Prostate gland (tissue), 2 donors: ENCODE data around the gene SLC43A3. TPM values are rescaled to one million over a fixed set of nuclear protein-coding genes. Genes with fewer than 3 reads are reported as not detected.
"Not testable (repeated sequence)": the region's sequence is repeated elsewhere in the genome, so short reads cannot be mapped to it uniquely, and the experiment has no call there.

Experiments
- DNase-seq: peaks from one replicate; pipeline ENCODE4 v3.0.0-alpha.2; 2019; ENCODE audit warnings: low spot score
- H3K27ac ChIP-seq, 2 donors: fragments of 200-600 bp; sonication (generic); 2 replicates each; pipeline ENCODE4 v1.5.1; 2017 to 2019
- H3K27me3 ChIP-seq: fragments of 200-600 bp; sonication (generic); replicated peaks from 2 replicates; pipeline ENCODE4 v1.5.1; 2019; ENCODE audit not compliant: insufficient read depth
- H3K36me3 ChIP-seq, 2 donors: fragments of 200-600 bp; sonication (generic); 1 replicate in 1 of 2; 2 replicates in 1 of 2; pipeline versions ENCODE4 v1.5.1 to v1.8.1; 2017 to 2019
- H3K4me1 ChIP-seq: fragments of 200-600 bp; sonication (generic); replicated peaks from 2 replicates; pipeline ENCODE4 v1.5.1; 2019
- H3K4me3 ChIP-seq, 2 donors: fragments of 200-600 bp; sonication (generic); 2 replicates each; pipeline ENCODE4 v1.5.1; 2017 to 2019
- H3K9me3 ChIP-seq: fragments of 200-600 bp; sonication (generic); 2 replicates; pipeline ENCODE4 v1.5.1; 2017
- CTCF ChIP-seq, 4 experiments: fragments of 200-600 bp in 2 of 4; fragments of 450-650 bp in 2 of 4; sonication (generic) in 2 of 4; IDR thresholded peaks; 1 replicate in 3 of 4; 2 replicates in 1 of 4; pipeline ENCODE4 v1.5.1; 2016 to 2019; ENCODE audit warnings: antibody characterized with exemption in 4 of 4, mild to moderate bottlenecking in 2 of 4, moderate library complexity in 2 of 4
- POLR2A ChIP-seq: fragments of 450-650 bp; IDR thresholded peaks from one replicate; pipeline ENCODE4 v1.6.1; 2016; ENCODE audit warnings: antibody characterized with exemption, mild to moderate bottlenecking
- POLR2AphosphoS5 ChIP-seq: sonication (generic); formaldehyde crosslinking; IDR thresholded peaks from one replicate; pipeline ENCODE4 v1.6.1; 2017; ENCODE audit warnings: antibody characterized with exemption
- WGBS: methylation state at CpG from one replicate; pipeline ENCODE4 v1.1.5; 2018; 5-methylcytosine and 5-hydroxymethylcytosine counted together
- intact Hi-C: fragments of 100-400 bp; cut with DNase I; formaldehyde crosslinking; loops from one replicate; pipeline ENCODE4 v1.14.2; 2022
- total RNA-seq, 2 donors: library from RNA; depleted of rRNA; stranded (reverse); fragments of >200 nt; gene quantifications; one replicate each; pipeline ENCODE4 v1.1.0, GENCODE V29; 2016

Gene SLC43A3
- total RNA-seq, 2 donors from 2014 or later = 23.3 to 39.8 TPM

GRCh38 chr11:57407010-57407920 lies 19.7 kb downstream of the SLC43A3 start:
- H3K27me3 ChIP-seq = no peaks in the 10 kb centered on the region
- no peaks in the 10 kb centered on the region for H3K36me3 ChIP-seq
- no peak overlapping the region for H3K27ac ChIP-seq
- TF ChIP-seq POLR2AphosphoS5 = no peak
- H3K4me1 ChIP-seq = no peaks in the 10 kb centered on the region
- WGBS = 76% methylated on average over 9 of the region's 9 CpGs
- H3K9me3 ChIP-seq = no peaks in the 10 kb centered on the region
- intact Hi-C loops = no loop called here
- no peak overlapping the region for H3K4me3 ChIP-seq
- DNase-seq = no peak

DNA sequence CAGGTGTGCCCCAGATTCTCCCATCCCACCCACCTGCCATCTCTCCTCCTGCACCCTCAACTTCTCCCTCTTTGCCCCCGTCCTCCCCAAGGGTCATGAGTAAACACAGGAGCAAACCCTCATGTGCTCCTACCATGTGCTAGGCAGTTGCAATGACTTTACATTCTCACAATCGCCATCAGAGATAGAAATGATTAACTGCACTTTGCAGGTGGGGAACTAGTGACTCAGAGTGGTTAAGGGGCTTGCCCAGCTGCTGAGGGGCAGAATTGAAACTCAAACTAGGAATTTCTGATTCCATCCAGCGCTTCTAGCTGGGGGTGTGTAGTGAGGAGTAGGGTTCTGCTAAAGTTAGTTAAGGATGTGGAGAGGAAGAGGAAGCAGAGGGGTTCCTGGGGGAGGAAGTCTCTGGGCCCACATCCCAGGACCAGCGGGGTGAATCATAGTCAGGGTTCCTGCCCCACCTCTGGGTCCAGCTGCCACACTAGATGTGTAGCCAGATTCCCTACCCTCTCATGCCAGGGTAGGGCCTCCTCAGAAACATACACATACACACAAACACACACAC lies 20.5 kb downstream of the SLC43A3 start:
- no peak for DNase-seq
- Histone ChIP-seq H3K27ac (no peak overlapping the region), H3K9me3 (no peaks in the 10 kb centered on the region), H3K4me3 (no peak overlapping the region), H3K27me3 (no peaks in the 10 kb centered on the region), H3K4me1 (no peaks in the 10 kb centered on the region), H3K36me3 (no peaks in the 10 kb centered on the region)
- intact Hi-C loops = no loop called here
- whole genome bisulfite sequencing = 67% methylated on average over 4 of the region's 4 CpGs
- TF ChIP-seq POLR2AphosphoS5 (no peak), CTCF (IDR thresholded peaks at IDR 0.05) (no peak)

DNA sequence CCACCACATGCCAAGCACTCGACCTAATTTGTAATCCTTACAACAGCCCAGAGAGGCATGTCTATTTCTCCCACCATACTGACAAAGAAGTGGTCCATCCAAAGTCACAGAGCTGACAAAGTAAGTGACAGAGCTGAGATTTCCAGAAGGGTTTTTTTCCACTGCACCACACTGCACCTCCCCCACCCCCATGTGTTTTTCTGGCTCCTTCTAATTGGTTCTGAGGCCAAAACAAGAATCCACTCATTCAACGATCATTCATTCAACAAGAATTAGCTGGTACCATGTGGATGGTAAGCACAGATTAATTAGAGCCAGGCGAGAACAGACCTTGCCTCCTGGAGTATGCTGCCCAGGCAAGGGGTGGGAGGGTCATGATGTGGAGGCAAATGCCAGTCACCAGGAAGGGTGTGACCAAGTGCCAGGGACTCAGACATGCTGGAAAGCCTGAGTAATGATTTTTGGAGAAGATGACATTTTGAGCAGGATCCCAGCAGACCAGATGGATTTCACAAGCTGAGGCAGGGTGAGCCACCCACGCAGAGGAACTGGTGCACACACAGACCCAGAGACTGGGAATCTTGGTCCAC lies 21.6 kb downstream of the SLC43A3 start:
- no peaks in the 10 kb centered on the region for H3K4me1 ChIP-seq
- no peak for DNase-seq
- TF ChIP-seq CTCF (IDR thresholded peaks at IDR 0.05) (no peak), POLR2AphosphoS5 (no peak), POLR2A (no peak)
- no peaks in the 10 kb centered on the region for H3K9me3 ChIP-seq
- no peak overlapping the region for H3K27ac ChIP-seq
- no peaks in the 10 kb centered on the region for H3K27me3 ChIP-seq
- no peaks in the 10 kb centered on the region for H3K36me3 ChIP-seq
- intact Hi-C loops = no loop called here
- H3K4me3 ChIP-seq = no peak overlapping the region
- WGBS = 87% methylated on average over 4 of the region's 4 CpGs

- intact Hi-C loops = no loop called here
- H3K36me3 ChIP-seq = no peaks in the 10 kb centered on the region
- TF ChIP-seq POLR2A (no peak), CTCF (IDR thresholded peaks at IDR 0.05) (no peak)
- 81% methylated on average over 2 of the region's 2 CpGs for WGBS
- H3K4me3 ChIP-seq = no peak overlapping the region
- H3K9me3 ChIP-seq = no peaks in the 10 kb centered on the region
- no peak overlapping the region for H3K27ac ChIP-seq
- no peak for DNase-seq
- no peaks in the 10 kb centered on the region for H3K27me3 ChIP-seq
- no peaks in the 10 kb centered on the region for H3K4me1 ChIP-seq
Measured at GRCh38 chr11:57403802-57404147, 23.1 kb downstream of the SLC43A3 start.

DNA sequence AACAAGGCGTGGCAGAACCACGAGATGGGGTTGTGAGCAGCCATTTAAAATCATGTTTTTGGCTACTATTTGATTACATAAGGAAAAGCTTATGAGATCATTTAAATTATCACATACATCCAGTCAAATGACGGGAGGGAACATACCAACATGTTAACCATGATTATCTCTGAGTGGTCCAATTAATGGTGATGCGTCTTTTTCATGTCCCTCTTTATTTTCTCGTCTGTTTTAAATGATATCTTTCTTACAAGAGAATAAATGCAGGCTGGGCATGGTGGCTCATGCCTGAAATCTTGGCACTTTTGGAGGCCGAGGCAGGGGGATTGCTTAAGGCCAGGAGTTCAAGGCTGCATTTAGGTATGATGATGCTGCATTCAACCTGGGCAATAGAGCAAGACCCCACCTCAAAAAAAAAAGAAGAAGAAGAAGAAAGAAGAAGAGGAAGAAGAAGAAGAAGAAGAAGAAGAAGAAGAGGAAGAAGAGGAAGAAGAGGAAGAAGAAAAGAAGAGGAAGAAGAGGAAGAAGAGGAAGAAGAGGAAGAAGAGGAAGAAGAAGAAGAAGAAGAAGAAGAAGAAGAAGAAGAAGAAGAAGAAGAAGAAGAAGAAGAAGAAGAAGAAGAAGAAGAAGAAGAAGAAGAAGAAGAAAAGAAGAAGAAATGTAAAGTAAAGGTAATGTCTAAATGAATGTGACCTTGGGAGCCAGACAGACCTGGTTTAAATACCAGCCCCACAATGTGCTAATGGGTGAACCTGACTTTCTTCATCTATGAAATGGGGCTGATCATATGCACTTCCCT lies 23.7 kb downstream of the SLC43A3 start:
- H3K4me1 ChIP-seq, H3K36me3 ChIP-seq, intact Hi-C loops, H3K27me3 ChIP-seq, H3K4me3 ChIP-seq, H3K27ac ChIP-seq, H3K9me3 ChIP-seq, DNase-seq: not testable (repeated sequence)
- WGBS = 80% methylated on average over 6 of the region's 6 CpGs
